ENCODE measurements around the gene EDNRB. TPM values are rescaled to one million over a fixed set of nuclear protein-coding genes. Genes with fewer than 3 reads are reported as not detected.

EDNRB gene
- polyA plus RNA-seq, 1 of the 3 experiments (the other 2 are of a cell fraction) = not detected

DNA sequence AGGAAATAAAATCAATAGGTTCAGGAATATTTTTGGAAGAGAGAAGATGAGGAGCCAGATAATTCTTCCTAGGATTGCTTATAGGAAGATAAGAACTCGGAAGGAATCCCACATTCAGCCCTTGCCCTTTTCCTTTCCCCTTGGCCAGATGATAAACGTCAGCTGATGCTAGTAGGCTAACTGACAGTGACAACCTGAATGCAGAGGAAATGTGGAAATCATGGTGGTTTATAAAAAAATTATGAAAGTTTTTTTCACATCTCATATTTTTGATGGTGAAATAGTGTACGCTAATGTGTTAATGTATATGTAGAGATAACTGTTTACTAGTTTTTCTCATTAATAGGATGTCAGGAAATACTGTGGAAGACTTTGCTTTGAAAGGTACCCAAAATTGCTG lies 56.9 kb downstream of the EDNRB start:
- H2AFZ ChIP-seq (ENCODE audit: low read depth) = no peak overlapping the region
- 16% methylated on average over 3 of the region's 3 CpGs for WGBS (ENCODE audit: low lambda C conversion rate)
- H3K4me3 ChIP-seq (ENCODE audit: low read depth in 2 of 2, low read length in 1 of 2) = no peak overlapping the region
- H3K27ac ChIP-seq (ENCODE audit: low read depth in 2 of 2, low read length in 1 of 2) = no peak overlapping the region
- TF ChIP-seq USF2 (IDR thresholded peaks at IDR 0.05; ENCODE audit: borderline replicate concordance, low read depth, low read length) = no peak
- TF ChIP-seq NFIC (IDR thresholded peaks at IDR 0.05; ENCODE audit: borderline replicate concordance) = no peak
- no peak for TF ChIP-seq POLR2AphosphoS5 (IDR thresholded peaks at IDR 0.05; ENCODE audit: low read depth, low read length)
- no peak for DNase-seq
- H4K20me1 ChIP-seq (ENCODE audit: insufficient read depth) = no peaks in the 10 kb centered on the region
- no peak overlapping the region for H3K4me2 ChIP-seq
- peaks cover 0 to 7% of the 10 kb centered on the region in 2 experiments; a peak in 3 of 4 replicates for H3K4me1 ChIP-seq (ENCODE audit: control insufficient read depth in 1 of 2, insufficient read depth in 2 of 2, low read depth in 1 of 2, low read length in 1 of 2)
- ChIA-PET POLR2A (no interaction called here), CTCF (no interaction called here)
- no peaks in the 10 kb centered on the region for H3K27me3 ChIP-seq (ENCODE audit: insufficient read depth)
- no peaks in the 10 kb centered on the region for H3K9me2 ChIP-seq
- no peak overlapping the region for H3K9ac ChIP-seq
- H3F3A ChIP-seq (replicated peaks; ENCODE audit: insufficient read depth) = no peaks in the 10 kb centered on the region
- H3K9me3 ChIP-seq = no peaks in the 10 kb centered on the region
- H3K36me3 ChIP-seq (replicated peaks in 1 of 2; ENCODE audit: control insufficient read depth in 1 of 2, insufficient read depth in 2 of 2, low read length in 1 of 2) = no peaks in the 10 kb centered on the region
- H3K79me2 ChIP-seq (ENCODE audit: insufficient read depth) = no peaks in the 10 kb centered on the region

GRCh38 chr13:77860507-77860981 lies 58.1 kb downstream of the EDNRB start:
- CTCF ChIA-PET = no interaction called here

More at GRCh38 chr13:77860507-77860981, 58.1 kb downstream of the EDNRB start:
- H4K20me1 ChIP-seq (ENCODE audit: insufficient read depth) = no peaks in the 10 kb centered on the region
- POLR2A ChIA-PET = no interaction called here
- H3K79me2 ChIP-seq (ENCODE audit: insufficient read depth) = no peaks in the 10 kb centered on the region
- no peaks in the 10 kb centered on the region for H3F3A ChIP-seq (replicated peaks; ENCODE audit: insufficient read depth)
- DNase-seq = no peak
- H3K9me2 ChIP-seq = no peaks in the 10 kb centered on the region
- H3K4me2 ChIP-seq = no peak overlapping the region
- H3K9me3 ChIP-seq = no peaks in the 10 kb centered on the region
- no peak overlapping the region for H2AFZ ChIP-seq (ENCODE audit: low read depth)
- H3K4me3 ChIP-seq (ENCODE audit: low read depth in 2 of 2, low read length in 1 of 2) = no peak overlapping the region
- H3K27ac ChIP-seq (ENCODE audit: low read depth in 2 of 2, low read length in 1 of 2) = no peak overlapping the region
- 0% methylated on average over 1 of the region's 1 CpG for WGBS (ENCODE audit: low lambda C conversion rate)
- H3K36me3 ChIP-seq (replicated peaks in 1 of 2; ENCODE audit: control insufficient read depth in 1 of 2, insufficient read depth in 2 of 2, low read length in 1 of 2) = no peaks in the 10 kb centered on the region
- H3K9ac ChIP-seq = no peak overlapping the region
- no peaks in the 10 kb centered on the region for H3K27me3 ChIP-seq (ENCODE audit: insufficient read depth)
- peaks cover 0 to 7% of the 10 kb centered on the region in 2 experiments; a peak in 3 of 4 replicates for H3K4me1 ChIP-seq (ENCODE audit: control insufficient read depth in 1 of 2, insufficient read depth in 2 of 2, low read depth in 1 of 2, low read length in 1 of 2)
- TF ChIP-seq SIN3A (IDR thresholded peaks at IDR 0.05; ENCODE audit: borderline replicate concordance, low read depth, low read length) = no peak
- no peak for TF ChIP-seq NFIC (IDR thresholded peaks at IDR 0.05; ENCODE audit: borderline replicate concordance)
- TF ChIP-seq TCF12 (IDR thresholded peaks at IDR 0.05) = no peak
- no peak for TF ChIP-seq ZBTB33 (IDR thresholded peaks at IDR 0.05; ENCODE audit: borderline replicate concordance, low read depth)
- no peak for TF ChIP-seq SMC3 (IDR thresholded peaks at IDR 0.05; ENCODE audit: low read depth, low read length)
- no peak for TF ChIP-seq RCOR1 (IDR thresholded peaks at IDR 0.05; ENCODE audit: low read length)
- no peak for TF ChIP-seq EP300 (IDR thresholded peaks at IDR 0.05; ENCODE audit: borderline replicate concordance in 1 of 2, low read depth in 1 of 2, low read length in 1 of 2)
- no peak for TF ChIP-seq MXI1 (IDR thresholded peaks at IDR 0.05; ENCODE audit: low read depth, low read length)
- TF ChIP-seq RAD21 (IDR thresholded peaks at IDR 0.05; ENCODE audit: low read length) = no peak
- TF ChIP-seq EZH2phosphoT487 (IDR thresholded peaks at IDR 0.05; ENCODE audit: borderline replicate concordance, low read depth) = no peak
- TF ChIP-seq RXRA (IDR thresholded peaks at IDR 0.05; ENCODE audit: borderline replicate concordance, low read depth) = no peak
- TF ChIP-seq RFX5 (IDR thresholded peaks at IDR 0.05; ENCODE audit: low read length) = no peak
- no peak for TF ChIP-seq IRF3 (IDR thresholded peaks at IDR 0.05; ENCODE audit: low read depth, low read length)
- TF ChIP-seq ELF1 (IDR thresholded peaks at IDR 0.05) = no peak
- no peak for TF ChIP-seq CHD2 (IDR thresholded peaks at IDR 0.05; ENCODE audit: low read length, partially characterized antibody)
